Naive thymus-derived CD8-positive, alpha-beta T cell (primary cell): Measurements from ENCODE around the gene FOXO3. TPM values are rescaled to one million over a fixed set of nuclear protein-coding genes. Genes with fewer than 3 reads are reported as not detected.

Experiments
- ATAC-seq, 2 donors: fragments of 150-1000 bp; cut with Tn5 transposase in 1 of 2; sonication (Bioruptor Pico), chemical (Tn5 transposase) in 1 of 2; 1 replicate in 1 of 2; 2 replicates in 1 of 2; pipeline ENCODE4 v1.10.0; 2021; ENCODE audit warnings: mild to moderate bottlenecking in 2 of 2, moderate library complexity in 2 of 2
- POLR2A ChIA-PET: fragments of 350-600 bp; sonication (Branson Sonifier 250); formaldehyde crosslinking; loops from one replicate; lab custom pipeline; 2021; ENCODE audit warnings: antibody characterized with exemption; lab: Charles Lee
- DNase-seq, 10 donors: peaks; one replicate each; pipeline versions ENCODE4 v3.0.0 to v3.0.0-alpha.2; 2020 to 2022
- H3K27ac Mint-ChIP-seq, 10 donors: one replicate each; pipeline ENCODE4 v1.8.0; 2020 to 2022; ENCODE audit warnings: mild to moderate bottlenecking in 10 of 10, mixed read lengths in 10 of 10, moderate library complexity in 4 of 10, inconsistent platforms in 1 of 10
- H3K27me3 Mint-ChIP-seq, 5 donors: one replicate each; pipeline ENCODE4 v1.8.0; 2021 to 2022; ENCODE audit warnings: mixed read lengths in 5 of 5
- H3K36me3 Mint-ChIP-seq, 3 donors: one replicate each; pipeline ENCODE4 v1.8.0; 2020 to 2022; ENCODE audit warnings: mixed read lengths in 3 of 3, mild to moderate bottlenecking in 2 of 3, inconsistent platforms in 1 of 3
- H3K4me1 Mint-ChIP-seq, 4 donors: one replicate each; pipeline ENCODE4 v1.8.0; 2021 to 2022; ENCODE audit warnings: mixed read lengths in 4 of 4
- H3K4me3 Mint-ChIP-seq, 10 donors: one replicate each; pipeline ENCODE4 v1.8.0; 2020 to 2022; ENCODE audit warnings: mild to moderate bottlenecking in 10 of 10, mixed read lengths in 10 of 10, moderate library complexity in 6 of 10, inconsistent platforms in 1 of 10
- H3K9me3 Mint-ChIP-seq, 9 donors: one replicate each; pipeline ENCODE4 v1.8.0; 2020 to 2022; ENCODE audit warnings: mixed read lengths in 9 of 9, mild to moderate bottlenecking in 3 of 9, inconsistent platforms in 1 of 9, moderate library complexity in 1 of 9
- polyA plus RNA-seq, 3 donors: library from polyadenylated mRNA; unstranded; fragments of 300-500 nt; fragmentation: Illumina TruSeq; gene quantifications; one replicate each; pipeline ENCODE4 v1.2.3, GENCODE V29; 2021
- total RNA-seq, 8 experiments: library from RNA in 2 of 8; stranded (reverse) in 2 of 8; gene quantifications; one replicate each; pipeline ENCODE4 v1.2.3 and lab custom pipeline; 2021 to 2026

Gene FOXO3
- total and polyA plus RNA-seq, 5 experiments from 2014 or later, result 14.5 to 24.4 (median 18.6) TPM

DNA sequence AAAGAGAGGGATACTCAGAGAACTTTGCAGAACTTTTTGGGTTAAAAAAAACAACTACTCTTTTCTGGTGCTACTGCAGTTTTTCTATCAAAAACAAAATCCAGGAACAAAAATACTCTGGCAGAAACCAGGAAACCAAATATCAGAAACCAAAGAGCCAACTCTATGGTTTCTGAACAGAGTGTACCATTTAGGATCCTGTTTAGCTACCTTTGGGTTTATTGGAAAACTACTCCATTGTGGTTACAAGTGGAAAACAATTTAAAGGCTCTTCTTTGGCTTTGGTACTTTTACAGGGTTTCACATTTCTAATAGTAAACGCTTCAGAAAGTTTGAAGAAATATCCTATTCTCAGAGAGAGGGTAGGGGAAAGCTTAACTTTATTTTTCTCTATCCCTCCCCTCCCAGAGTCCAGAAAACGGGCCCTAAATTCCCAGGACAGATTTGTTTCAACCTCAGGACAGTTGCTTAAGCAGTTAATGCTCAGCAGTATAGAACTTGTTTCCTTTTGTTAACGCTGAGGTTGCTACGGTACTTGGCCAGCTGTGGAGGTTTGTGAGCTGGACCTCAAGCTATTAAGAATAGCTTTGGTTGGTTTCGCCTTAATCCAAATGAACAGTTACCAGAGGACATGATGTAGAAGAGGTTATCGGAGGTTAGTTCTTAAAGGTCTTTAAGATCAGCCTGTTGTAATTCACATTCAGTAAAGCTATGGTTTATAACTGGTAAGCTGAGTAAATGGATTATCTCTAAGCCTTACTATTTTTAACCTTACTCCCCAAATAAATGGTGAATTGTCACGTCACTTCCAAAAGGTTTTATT, 47.9 kb downstream of the FOXO3 start:
- Mint-ChIP-seq H3K9me3 (peaks cover 0 to 20% (median 7%) of the 10 kb centered on the region in 9 donors), H3K4me1 (peaks cover 18 to 59% (median 40%) of the 10 kb centered on the region in 4 donors), H3K27ac (peak overlapping the region in 1 of 10 donors; percentile 47), H3K4me3 (no peak overlapping the region), H3K36me3 (peaks cover 2 to 9% (median 4%) of the 10 kb centered on the region in 3 donors), H3K27me3 (no peaks in the 10 kb centered on the region)
- POLR2A ChIA-PET, result no interaction called here
- ATAC-seq (no peak), DNase-seq (no peak)

GRCh38 chr6:108609276-108609769, 48.6 kb downstream of the FOXO3 start:
- Mint-ChIP-seq H3K27me3 (no peaks in the 10 kb centered on the region), H3K4me1 (peaks cover 19 to 62% (median 41%) of the 10 kb centered on the region in 4 donors), H3K9me3 (peaks cover 0 to 21% (median 7%) of the 10 kb centered on the region in 9 donors), H3K27ac (peak overlapping the region in 2 of 10 donors; percentile 17 to 61), H3K36me3 (peaks cover 2 to 9% (median 4%) of the 10 kb centered on the region in 3 donors), H3K4me3 (no peak overlapping the region)
- ATAC-seq, result no peak
- POLR2A ChIA-PET, result no interaction called here
- no peak for DNase-seq

DNA sequence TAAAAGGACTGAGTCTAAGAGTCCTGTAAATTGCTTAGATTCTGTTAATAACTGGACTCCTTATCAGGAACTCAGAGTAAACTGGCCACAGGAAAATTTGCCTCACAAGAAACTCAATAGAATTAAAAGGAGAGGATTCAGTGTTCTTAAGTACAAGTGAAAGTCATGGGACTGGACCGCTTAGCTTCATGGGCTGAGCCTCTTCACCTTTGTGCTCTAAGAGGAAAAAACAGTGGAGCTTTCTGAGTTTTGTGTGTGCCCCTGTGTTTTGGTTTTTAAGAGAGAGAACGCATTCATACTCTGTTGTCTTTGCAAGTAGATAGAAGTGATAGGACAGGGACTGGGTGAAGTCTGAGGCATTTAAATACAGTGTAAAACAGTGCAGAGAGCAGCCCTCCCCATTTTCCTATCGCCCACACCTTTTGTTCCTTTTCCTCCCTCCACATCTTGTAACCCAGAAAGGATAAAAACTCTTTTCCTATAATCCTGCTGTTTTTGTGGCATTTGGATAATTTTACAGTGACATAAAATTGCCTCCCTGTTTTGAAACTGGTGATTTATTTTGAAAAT, 49.6 kb downstream of the FOXO3 start:
- POLR2A ChIA-PET, result no interaction called here
- Mint-ChIP-seq H3K27ac (peak overlapping the region in 1 of 10 donors; percentile 30), H3K4me3 (no peak overlapping the region), H3K27me3 (no peaks in the 10 kb centered on the region), H3K36me3 (peaks cover 2 to 9% (median 4%) of the 10 kb centered on the region in 3 donors), H3K9me3 (peaks cover 0 to 21% (median 7%) of the 10 kb centered on the region in 9 donors), H3K4me1 (peaks cover 23 to 65% (median 45%) of the 10 kb centered on the region in 4 donors)
- no peak for DNase-seq
- ATAC-seq, result no peak

DNA sequence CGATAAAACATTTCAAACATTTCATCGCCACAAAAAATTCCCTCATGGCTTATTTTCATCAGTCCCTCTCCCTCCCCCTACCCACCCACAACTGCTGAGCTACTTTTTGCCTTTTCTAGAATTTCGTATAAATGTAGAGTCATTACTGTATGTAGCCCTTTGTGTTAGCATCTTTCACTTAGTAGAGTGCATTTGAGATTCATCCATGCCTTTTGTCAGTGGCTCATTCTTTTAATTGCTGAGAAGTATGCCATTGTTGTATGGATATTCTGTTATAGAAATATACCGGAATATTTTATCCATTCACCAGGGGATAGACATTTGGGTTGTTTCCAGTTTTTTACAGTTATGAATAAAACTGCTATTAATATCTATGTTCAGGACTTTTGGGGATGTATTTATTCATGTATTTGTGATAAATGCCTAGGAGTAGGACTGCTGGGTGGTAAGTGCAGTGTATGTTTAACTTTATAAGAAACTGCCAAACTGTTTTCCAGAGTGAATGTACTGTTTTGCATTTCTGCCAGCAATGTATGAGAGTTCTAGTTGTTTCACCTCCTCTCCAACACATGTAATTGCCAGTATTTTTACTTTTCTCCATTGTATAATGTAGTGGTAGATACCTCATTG, 50.4 kb downstream of the FOXO3 start:
- peak overlapping the region in 1 of 10 donors; percentile 38 for H3K27ac Mint-ChIP-seq
- H3K4me3 Mint-ChIP-seq, result no peak overlapping the region
- POLR2A ChIA-PET, result no interaction called here
- H3K9me3 Mint-ChIP-seq, result peaks cover 0 to 21% (median 7%) of the 10 kb centered on the region in 9 donors
- DNase-seq (no peak), ATAC-seq (no peak)
- H3K4me1 Mint-ChIP-seq, result peaks cover 21 to 58% (median 42%) of the 10 kb centered on the region in 4 donors
- H3K27me3 Mint-ChIP-seq, result no peaks in the 10 kb centered on the region
- peaks cover 2 to 9% (median 4%) of the 10 kb centered on the region in 3 donors for H3K36me3 Mint-ChIP-seq

GRCh38 chr6:108612852-108613251, 52.1 kb downstream of the FOXO3 start:
- Mint-ChIP-seq H3K4me1 (peaks cover 19 to 59% (median 38%) of the 10 kb centered on the region in 4 donors), H3K4me3 (no peak overlapping the region), H3K36me3 (peaks cover 0 to 9% (median 4%) of the 10 kb centered on the region in 3 donors), H3K27ac (no peak overlapping the region), H3K9me3 (peaks cover 0 to 21% (median 7%) of the 10 kb centered on the region in 9 donors), H3K27me3 (no peaks in the 10 kb centered on the region)
- POLR2A ChIA-PET, result no interaction called here
- DNase-seq, result no peak
- ATAC-seq, result no peak

DNA sequence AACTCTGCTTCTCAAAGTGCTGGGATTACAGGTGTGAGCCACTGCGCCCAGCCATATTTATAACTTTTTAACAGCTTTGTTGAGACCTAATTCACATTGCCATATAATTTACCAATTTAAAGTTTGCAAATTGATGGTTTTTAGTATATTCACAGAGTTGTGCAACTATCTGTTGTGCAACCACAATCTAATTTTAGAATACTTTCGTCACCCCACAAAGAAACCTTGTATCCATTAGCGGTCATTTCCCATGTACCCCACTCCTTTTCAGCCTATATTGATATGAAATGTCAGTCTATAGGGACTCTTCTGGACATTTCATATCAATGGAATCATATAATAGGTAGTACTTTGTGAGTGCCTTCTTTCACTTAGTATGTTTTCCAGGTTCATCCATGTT, 55.8 kb downstream of the FOXO3 start:
- ATAC-seq (no peak), DNase-seq (no peak)
- Mint-ChIP-seq H3K27me3 (no peaks in the 10 kb centered on the region), H3K36me3 (peaks cover 2 to 7% (median 4%) of the 10 kb centered on the region in 3 donors), H3K27ac (no peak overlapping the region), H3K9me3 (peaks cover 0 to 21% (median 7%) of the 10 kb centered on the region in 9 donors), H3K4me3 (no peak overlapping the region), H3K4me1 (peaks cover 23 to 58% (median 39%) of the 10 kb centered on the region in 4 donors)
- POLR2A ChIA-PET, result interaction anchor here (0.7 kb wide), 1 partner anchor 10 kb away, joined by 7 read pairs; no protein-coding TSS in a partner anchor

DNA sequence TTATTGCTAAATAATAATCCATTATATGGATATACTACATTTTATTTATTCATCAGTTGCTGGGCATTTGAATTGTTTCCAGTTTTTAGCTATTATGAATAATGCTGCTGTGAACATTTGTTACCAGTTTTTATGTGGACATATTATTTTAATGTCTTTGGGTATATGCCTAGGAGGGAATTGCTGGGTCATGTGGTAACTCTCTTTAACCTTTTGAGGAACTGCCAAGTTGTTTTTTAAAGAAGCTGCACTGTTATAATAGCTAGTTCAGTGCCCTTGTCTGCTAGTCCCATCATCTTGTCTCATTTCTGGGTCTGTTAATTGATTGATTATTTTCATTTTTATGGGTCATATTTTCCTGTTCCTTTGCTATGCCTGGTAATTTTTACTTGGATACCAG, 56.3 kb downstream of the FOXO3 start:
- H3K4me1 Mint-ChIP-seq, result peaks cover 26 to 62% (median 43%) of the 10 kb centered on the region in 4 donors
- DNase-seq (no peak), ATAC-seq (no peak)
- no peaks in the 10 kb centered on the region for H3K27me3 Mint-ChIP-seq
- no peak overlapping the region for H3K4me3 Mint-ChIP-seq
- POLR2A ChIA-PET, result no interaction called here
- H3K36me3 Mint-ChIP-seq, result peaks cover 4 to 7% (median 4%) of the 10 kb centered on the region in 3 donors
- peak overlapping the region in 1 of 10 donors; percentile 36 for H3K27ac Mint-ChIP-seq
- H3K9me3 Mint-ChIP-seq, result peaks cover 0 to 18% (median 6%) of the 10 kb centered on the region in 9 donors

DNA sequence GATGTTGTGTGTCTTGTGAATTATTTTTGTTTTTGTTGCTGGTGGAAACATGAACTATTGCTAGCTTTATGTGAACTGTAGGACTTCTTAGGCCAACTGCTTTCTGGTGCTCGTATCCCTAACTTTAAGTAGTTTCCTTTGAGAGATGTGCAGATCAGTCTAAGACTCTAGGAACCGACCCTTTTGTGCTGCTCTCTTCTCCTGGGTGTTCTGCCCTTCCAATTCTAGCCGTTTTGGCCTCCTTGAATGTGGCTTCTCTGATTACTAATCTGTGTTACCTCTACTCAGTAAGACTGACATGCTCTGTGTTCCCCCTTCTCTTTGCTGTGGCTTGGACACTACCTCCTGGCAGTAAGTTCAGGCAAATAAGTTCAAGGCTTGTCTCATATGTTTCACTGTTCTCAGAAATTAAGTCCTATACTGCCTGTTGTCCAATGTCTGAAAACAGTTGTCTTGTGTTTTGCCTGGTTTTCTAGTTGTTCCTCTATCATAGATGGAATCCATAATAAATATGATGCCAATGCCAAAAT, 58.0 kb downstream of the FOXO3 start:
- DNase-seq (no peak), ATAC-seq (peak in 1 of 2 donors; percentile 25)
- Mint-ChIP-seq H3K27ac (peak overlapping the region in 2 of 10 donors; percentile 6 to 32), H3K27me3 (no peaks in the 10 kb centered on the region), H3K9me3 (peaks cover 0 to under 1% (median 0%) of the 10 kb centered on the region in 9 donors), H3K4me3 (peak overlapping the region in 2 of 10 donors; percentile 7 to 21), H3K4me1 (peaks cover 32 to 73% (median 58%) of the 10 kb centered on the region in 4 donors), H3K36me3 (peaks cover 0 to 8% (median 0%) of the 10 kb centered on the region in 3 donors)
- POLR2A ChIA-PET, result no interaction called here

DNA sequence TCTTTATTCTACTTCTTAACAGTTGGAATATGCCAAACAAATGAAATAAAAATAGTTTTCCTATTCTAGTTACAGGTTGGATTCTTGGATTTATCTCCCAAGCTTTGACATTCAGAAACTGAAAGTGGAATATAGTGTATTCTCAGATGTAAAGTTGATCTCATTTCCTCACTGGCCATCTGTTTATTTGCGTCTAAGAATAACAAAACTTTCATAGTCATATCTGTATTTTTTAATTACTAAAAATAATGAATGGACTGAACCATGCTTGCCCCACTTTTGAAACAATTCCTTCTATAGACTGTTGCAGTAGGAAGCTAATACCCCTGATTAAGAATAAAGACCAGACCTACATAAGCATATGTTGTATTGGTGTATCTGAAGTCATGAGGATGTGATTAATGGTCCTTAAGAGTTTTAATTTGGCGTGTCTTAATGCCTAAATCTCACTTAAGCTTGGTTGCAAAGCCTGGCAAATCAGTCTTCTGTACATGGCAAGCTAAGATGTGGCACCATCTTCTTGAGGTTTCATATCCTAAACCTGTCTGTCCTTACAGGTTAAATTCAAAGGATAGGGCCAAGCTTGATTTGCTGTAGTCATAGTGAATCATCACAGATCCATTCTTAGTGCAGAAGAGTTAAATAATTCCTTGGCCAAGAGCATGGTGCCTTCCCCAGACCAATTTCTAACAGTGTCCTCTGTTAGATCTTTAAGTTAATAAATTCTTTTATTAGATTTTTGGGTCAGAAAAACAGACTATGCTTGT, 58.9 kb downstream of the FOXO3 start:
- Mint-ChIP-seq H3K36me3 (peaks cover 0 to 8% (median 0%) of the 10 kb centered on the region in 3 donors), H3K4me3 (no peak overlapping the region), H3K27ac (no peak overlapping the region), H3K27me3 (no peaks in the 10 kb centered on the region), H3K4me1 (peaks cover 32 to 69% (median 57%) of the 10 kb centered on the region in 4 donors), H3K9me3 (no peaks in the 10 kb centered on the region)
- DNase-seq (no peak), ATAC-seq (no peak)
- POLR2A ChIA-PET, result no interaction called here

DNA sequence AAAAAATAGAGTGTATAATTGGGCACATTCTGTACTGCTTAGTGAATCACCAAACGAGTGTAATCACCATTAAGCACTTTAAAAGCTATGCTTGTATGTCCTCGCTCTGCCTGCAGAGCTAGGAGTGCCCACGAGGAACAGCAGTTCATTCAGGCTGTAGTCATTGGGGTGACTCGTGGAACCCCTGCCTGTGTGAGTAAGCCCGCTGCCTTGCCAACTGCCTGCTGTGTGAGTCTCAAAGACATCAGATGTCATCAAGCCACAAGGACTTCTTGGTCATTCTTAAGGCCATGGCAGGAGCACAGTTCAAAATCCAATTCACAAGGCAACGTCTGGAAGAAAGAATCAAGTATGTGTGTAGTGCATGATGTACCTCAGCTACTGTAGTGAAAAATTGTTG, 60.4 kb downstream of the FOXO3 start:
- Mint-ChIP-seq H3K27me3 (no peaks in the 10 kb centered on the region), H3K9me3 (no peaks in the 10 kb centered on the region), H3K4me3 (no peak overlapping the region), H3K27ac (peak overlapping the region in 2 of 10 donors; percentile 12 to 13), H3K4me1 (peaks cover 29 to 72% (median 53%) of the 10 kb centered on the region in 4 donors), H3K36me3 (peaks cover 0 to 8% (median 0%) of the 10 kb centered on the region in 3 donors)
- POLR2A ChIA-PET, result no interaction called here
- no peak for ATAC-seq
- no peak for DNase-seq

DNA sequence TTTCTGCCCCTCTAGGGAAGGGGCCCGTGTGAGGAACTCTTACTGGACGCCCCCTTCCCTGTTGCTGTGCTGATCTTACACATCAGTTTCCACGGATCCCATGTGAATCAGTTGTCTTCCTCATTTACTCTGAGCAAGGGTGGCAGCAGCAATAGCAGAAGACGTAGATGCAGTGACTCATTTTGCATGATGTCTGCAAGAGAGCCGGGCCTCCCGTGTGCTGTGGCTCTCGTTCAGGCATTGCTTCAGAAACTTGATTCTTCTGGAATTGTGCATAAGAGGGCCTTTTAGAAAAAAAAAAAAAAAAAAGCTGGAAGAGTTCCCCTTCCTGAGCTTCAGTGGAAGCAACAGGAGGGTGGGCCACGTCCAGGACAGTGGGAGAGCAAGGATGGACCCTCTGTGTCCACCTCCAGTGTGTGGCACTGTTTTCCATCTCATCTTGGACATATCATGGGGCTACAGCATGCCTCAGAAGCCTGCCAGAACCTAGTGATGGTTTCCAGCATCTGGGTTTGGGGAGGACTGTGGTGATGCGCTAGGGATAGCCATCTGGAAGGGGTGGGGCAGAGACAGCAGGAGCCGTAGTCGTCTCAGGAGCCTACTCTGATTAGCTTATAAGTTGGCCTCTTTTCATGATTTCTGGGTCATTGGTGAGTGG, 62.1 kb downstream of the FOXO3 start:
- peaks cover 0 to 8% (median 0%) of the 10 kb centered on the region in 3 donors for H3K36me3 Mint-ChIP-seq
- H3K4me1 Mint-ChIP-seq, result peaks cover 39 to 77% (median 56%) of the 10 kb centered on the region in 4 donors
- H3K27ac Mint-ChIP-seq, result peak overlapping the region in 3 of 10 donors; percentile 27 to 66 (median 52)
- ATAC-seq (no peak), DNase-seq (no peak)
- H3K4me3 Mint-ChIP-seq, result no peak overlapping the region
- H3K9me3 Mint-ChIP-seq, result no peaks in the 10 kb centered on the region
- H3K27me3 Mint-ChIP-seq, result no peaks in the 10 kb centered on the region
- POLR2A ChIA-PET, result no interaction called here
